ENCODE results near the gene BOK.

GRCh38 chr2:241522477-241522876, 36.1 kb upstream of the BOK start:
- TF ChIP-seq POLR2A (IDR thresholded peaks at IDR 0.05) (no peak), EP300 (IDR thresholded peaks at IDR 0.05) (no peak)
- TF ChIP-seq, protein P1, sequence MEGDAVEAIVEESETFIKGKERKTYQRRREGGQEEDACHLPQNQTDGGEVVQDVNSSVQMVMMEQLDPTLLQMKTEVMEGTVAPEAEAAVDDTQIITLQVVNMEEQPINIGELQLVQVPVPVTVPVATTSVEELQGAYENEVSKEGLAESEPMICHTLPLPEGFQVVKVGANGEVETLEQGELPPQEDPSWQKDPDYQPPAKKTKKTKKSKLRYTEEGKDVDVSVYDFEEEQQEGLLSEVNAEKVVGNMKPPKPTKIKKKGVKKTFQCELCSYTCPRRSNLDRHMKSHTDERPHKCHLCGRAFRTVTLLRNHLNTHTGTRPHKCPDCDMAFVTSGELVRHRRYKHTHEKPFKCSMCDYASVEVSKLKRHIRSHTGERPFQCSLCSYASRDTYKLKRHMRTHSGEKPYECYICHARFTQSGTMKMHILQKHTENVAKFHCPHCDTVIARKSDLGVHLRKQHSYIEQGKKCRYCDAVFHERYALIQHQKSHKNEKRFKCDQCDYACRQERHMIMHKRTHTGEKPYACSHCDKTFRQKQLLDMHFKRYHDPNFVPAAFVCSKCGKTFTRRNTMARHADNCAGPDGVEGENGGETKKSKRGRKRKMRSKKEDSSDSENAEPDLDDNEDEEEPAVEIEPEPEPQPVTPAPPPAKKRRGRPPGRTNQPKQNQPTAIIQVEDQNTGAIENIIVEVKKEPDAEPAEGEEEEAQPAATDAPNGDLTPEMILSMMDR (IDR thresholded peaks at IDR 0.05) = no peak
